ENCODE data around the gene KRT5.

KRT5 gene

DNA sequence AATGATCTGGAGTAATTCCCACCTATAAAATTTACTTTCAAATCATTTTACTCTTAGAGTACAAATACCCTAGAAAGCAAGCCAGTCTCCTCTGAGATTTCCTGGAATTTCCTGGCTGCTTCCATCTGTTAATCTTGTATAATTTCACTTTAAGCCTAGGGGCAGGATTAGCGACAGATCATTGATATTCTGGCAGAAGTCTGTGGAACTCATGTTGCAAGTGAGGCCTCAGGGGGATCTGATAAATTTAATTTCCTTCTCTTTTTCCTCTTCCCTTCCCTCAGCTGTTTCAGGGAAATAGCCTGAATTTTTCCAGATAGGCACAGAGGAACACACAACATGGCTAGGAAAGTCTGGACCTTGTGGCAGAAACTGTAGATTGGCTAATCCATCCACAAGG lies 21.2 kb downstream of the KRT5 start:
- TF ChIP-seq, protein P1, sequence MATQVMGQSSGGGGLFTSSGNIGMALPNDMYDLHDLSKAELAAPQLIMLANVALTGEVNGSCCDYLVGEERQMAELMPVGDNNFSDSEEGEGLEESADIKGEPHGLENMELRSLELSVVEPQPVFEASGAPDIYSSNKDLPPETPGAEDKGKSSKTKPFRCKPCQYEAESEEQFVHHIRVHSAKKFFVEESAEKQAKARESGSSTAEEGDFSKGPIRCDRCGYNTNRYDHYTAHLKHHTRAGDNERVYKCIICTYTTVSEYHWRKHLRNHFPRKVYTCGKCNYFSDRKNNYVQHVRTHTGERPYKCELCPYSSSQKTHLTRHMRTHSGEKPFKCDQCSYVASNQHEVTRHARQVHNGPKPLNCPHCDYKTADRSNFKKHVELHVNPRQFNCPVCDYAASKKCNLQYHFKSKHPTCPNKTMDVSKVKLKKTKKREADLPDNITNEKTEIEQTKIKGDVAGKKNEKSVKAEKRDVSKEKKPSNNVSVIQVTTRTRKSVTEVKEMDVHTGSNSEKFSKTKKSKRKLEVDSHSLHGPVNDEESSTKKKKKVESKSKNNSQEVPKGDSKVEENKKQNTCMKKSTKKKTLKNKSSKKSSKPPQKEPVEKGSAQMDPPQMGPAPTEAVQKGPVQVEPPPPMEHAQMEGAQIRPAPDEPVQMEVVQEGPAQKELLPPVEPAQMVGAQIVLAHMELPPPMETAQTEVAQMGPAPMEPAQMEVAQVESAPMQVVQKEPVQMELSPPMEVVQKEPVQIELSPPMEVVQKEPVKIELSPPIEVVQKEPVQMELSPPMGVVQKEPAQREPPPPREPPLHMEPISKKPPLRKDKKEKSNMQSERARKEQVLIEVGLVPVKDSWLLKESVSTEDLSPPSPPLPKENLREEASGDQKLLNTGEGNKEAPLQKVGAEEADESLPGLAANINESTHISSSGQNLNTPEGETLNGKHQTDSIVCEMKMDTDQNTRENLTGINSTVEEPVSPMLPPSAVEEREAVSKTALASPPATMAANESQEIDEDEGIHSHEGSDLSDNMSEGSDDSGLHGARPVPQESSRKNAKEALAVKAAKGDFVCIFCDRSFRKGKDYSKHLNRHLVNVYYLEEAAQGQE (IDR thresholded peaks at IDR 0.05; ENCODE audit: insufficient replicate concordance, low read depth) = no peak
- TF ChIP-seq SPI1 (IDR thresholded peaks at IDR 0.05; ENCODE audit: borderline replicate concordance, low read depth) (no peak), POLR2AphosphoS5 (IDR thresholded peaks at IDR 0.05; ENCODE audit: low read depth) (no peak), GABPA (IDR thresholded peaks at IDR 0.05; ENCODE audit: low read depth) (no peak)
- TF ChIP-seq, protein P2, sequence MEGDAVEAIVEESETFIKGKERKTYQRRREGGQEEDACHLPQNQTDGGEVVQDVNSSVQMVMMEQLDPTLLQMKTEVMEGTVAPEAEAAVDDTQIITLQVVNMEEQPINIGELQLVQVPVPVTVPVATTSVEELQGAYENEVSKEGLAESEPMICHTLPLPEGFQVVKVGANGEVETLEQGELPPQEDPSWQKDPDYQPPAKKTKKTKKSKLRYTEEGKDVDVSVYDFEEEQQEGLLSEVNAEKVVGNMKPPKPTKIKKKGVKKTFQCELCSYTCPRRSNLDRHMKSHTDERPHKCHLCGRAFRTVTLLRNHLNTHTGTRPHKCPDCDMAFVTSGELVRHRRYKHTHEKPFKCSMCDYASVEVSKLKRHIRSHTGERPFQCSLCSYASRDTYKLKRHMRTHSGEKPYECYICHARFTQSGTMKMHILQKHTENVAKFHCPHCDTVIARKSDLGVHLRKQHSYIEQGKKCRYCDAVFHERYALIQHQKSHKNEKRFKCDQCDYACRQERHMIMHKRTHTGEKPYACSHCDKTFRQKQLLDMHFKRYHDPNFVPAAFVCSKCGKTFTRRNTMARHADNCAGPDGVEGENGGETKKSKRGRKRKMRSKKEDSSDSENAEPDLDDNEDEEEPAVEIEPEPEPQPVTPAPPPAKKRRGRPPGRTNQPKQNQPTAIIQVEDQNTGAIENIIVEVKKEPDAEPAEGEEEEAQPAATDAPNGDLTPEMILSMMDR (IDR thresholded peaks at IDR 0.05; ENCODE audit: insufficient read depth, low read length) = no peak
- H3K27ac ChIP-seq (replicated peaks) = no peak overlapping the region
- H3K4me3 ChIP-seq (replicated peaks; ENCODE audit: insufficient read depth, low read length) = no peak overlapping the region
- peaks cover 5% of the 10 kb centered on the region for H3K27me3 ChIP-seq (ENCODE audit: insufficient read depth, poor library complexity, severe bottlenecking)
- DNase-seq (ENCODE audit: low read depth in 1 of 2, low spot score in 1 of 2) = no peak

DNA sequence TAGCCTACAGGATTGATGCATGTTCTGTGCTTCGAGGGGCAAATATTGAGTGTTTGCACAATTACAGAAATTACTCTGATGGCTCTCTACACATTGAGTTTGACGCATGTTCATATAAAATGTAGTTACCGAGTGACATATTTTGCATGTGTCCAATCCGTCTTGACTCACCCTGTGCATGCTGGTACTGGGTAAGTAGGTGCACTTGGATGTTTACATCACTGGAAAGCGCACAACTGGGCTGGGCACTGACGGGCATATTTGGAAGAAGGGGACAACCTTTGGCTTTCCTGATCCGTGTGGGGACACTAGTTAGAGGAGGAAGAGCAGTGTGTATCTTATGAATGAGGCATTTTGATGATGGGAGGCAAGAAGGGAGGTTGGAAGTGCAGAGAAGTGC lies 22.2 kb downstream of the KRT5 start:
- no peak for TF ChIP-seq SPI1 (IDR thresholded peaks at IDR 0.05; ENCODE audit: borderline replicate concordance, low read depth)
- TF ChIP-seq POLR2AphosphoS5 (IDR thresholded peaks at IDR 0.05; ENCODE audit: low read depth) = no peak
- TF ChIP-seq, protein P1 (IDR thresholded peaks at IDR 0.05; ENCODE audit: insufficient replicate concordance, low read depth) = no peak
- H3K27me3 ChIP-seq (ENCODE audit: insufficient read depth, poor library complexity, severe bottlenecking) = peaks cover 5% of the 10 kb centered on the region
- no peak for DNase-seq (ENCODE audit: low read depth in 1 of 2, low spot score in 1 of 2)
- no peak overlapping the region for H3K27ac ChIP-seq (replicated peaks)
- H3K4me3 ChIP-seq (replicated peaks; ENCODE audit: insufficient read depth, low read length) = no peak overlapping the region

DNA sequence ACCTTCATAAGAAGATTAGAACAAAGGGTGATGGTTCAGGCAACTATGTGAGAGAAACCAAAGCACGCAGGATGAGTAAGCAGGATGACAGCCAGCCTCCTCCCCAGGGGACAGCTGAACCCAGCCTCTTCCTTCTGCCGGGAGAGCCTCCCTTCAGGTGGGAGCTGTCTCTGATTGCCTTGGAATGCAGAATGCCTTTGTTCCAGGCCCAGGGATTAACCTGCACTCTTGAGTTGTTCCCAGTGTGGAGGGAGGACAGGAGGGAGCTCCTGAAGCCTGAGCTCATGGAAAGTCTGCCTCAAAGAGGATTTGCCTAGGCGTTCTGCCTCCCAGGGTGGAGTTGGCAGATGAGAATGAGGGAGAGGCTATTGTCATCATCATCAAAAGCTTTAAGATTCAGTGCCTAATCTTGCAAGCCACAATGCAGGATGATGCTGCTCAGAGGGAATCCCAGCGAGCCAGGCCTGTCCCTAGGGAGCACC lies 23.6 kb downstream of the KRT5 start:
- TF ChIP-seq SPI1 (IDR thresholded peaks at IDR 0.05; ENCODE audit: borderline replicate concordance, low read depth) (no peak), POLR2AphosphoS5 (IDR thresholded peaks at IDR 0.05; ENCODE audit: low read depth) (no peak), GABPA (IDR thresholded peaks at IDR 0.05; ENCODE audit: low read depth) (no peak)
- TF ChIP-seq, protein P1 (IDR thresholded peaks at IDR 0.05; ENCODE audit: insufficient replicate concordance, low read depth) = no peak
- TF ChIP-seq, protein P2 (IDR thresholded peaks at IDR 0.05; ENCODE audit: insufficient read depth, low read length) = no peak
- H3K4me3 ChIP-seq (replicated peaks; ENCODE audit: insufficient read depth, low read length) = no peak overlapping the region
- no peak for DNase-seq (ENCODE audit: low read depth in 1 of 2, low spot score in 1 of 2)
- peaks cover 3% of the 10 kb centered on the region for H3K27me3 ChIP-seq (ENCODE audit: insufficient read depth, poor library complexity, severe bottlenecking)
- H3K27ac ChIP-seq (replicated peaks) = no peak overlapping the region

Data from HL-60 (cell line).